Fibroblast of lung (primary cell): ENCODE data around the gene USH2A. TPM values are rescaled to one million over a fixed set of nuclear protein-coding genes. Genes with fewer than 3 reads are reported as not detected.

ENCODE experiments used
- DNase-seq, 2 donors: peaks; one replicate each; pipeline versions ENCODE4 v3.0.0 to v3.0.0-alpha.2; 2010; ENCODE audit warnings: low read depth in 2 of 2
- H2AFZ ChIP-seq: 2 replicates; pipeline ENCODE4 v1.5.1; 2012; ENCODE audit warnings: low read length, control low read depth, inconsistent platforms
- H3K27ac ChIP-seq: 2 replicates; pipeline ENCODE4 v1.5.1; 2011; ENCODE audit warnings: low read length, control low read depth; ENCODE audit not compliant: insufficient read depth
- H3K27me3 ChIP-seq: 2 replicates; pipeline ENCODE4 v1.5.1; 2011; ENCODE audit warnings: mild to moderate bottlenecking, low read length; ENCODE audit not compliant: control insufficient read depth, insufficient read depth
- H3K36me3 ChIP-seq: 2 replicates; pipeline ENCODE4 v1.5.1; 2011; ENCODE audit warnings: low read length; ENCODE audit not compliant: control insufficient read depth, insufficient read depth
- H3K4me1 ChIP-seq: 2 replicates; pipeline ENCODE4 v1.5.1; 2011; ENCODE audit warnings: low read length; ENCODE audit not compliant: control insufficient read depth, insufficient read depth; ENCODE audit errors: extremely low read depth
- H3K4me2 ChIP-seq: 2 replicates; pipeline ENCODE4 v1.5.1; 2011; ENCODE audit warnings: low read length, control low read depth; ENCODE audit not compliant: insufficient read depth; ENCODE audit errors: extremely low read depth
- H3K4me3 ChIP-seq, 4 experiments: fragments of 200-600 bp in 1 of 4; sonication (generic) in 1 of 4; replicated peaks in 1 of 4; 2 replicates each; pipeline ENCODE4 v1.5.1; 2011 to 2016; ENCODE audit warnings: low read length in 4 of 4, low read depth in 3 of 4, mild to moderate bottlenecking in 3 of 4, control low read depth in 2 of 4, inconsistent platforms in 1 of 4, mixed read lengths in 1 of 4; ENCODE audit not compliant: insufficient read depth in 1 of 4; ENCODE audit errors: control extremely low read depth in 1 of 4
- H3K79me2 ChIP-seq: 2 replicates; pipeline ENCODE4 v1.5.1; 2012; ENCODE audit warnings: mild to moderate bottlenecking, low read length, inconsistent platforms; ENCODE audit not compliant: control insufficient read depth, insufficient read depth
- H3K9ac ChIP-seq: 2 replicates; pipeline ENCODE4 v1.5.1; 2011; ENCODE audit warnings: mild to moderate bottlenecking, low read length, control low read depth; ENCODE audit not compliant: insufficient read depth
- H3K9me3 ChIP-seq: 2 replicates; pipeline ENCODE4 v1.5.1; 2012; ENCODE audit warnings: low read depth, low read length; ENCODE audit not compliant: control insufficient read depth, insufficient read depth
- H4K20me1 ChIP-seq: 2 replicates; pipeline ENCODE4 v1.5.1; 2011; ENCODE audit warnings: low read length; ENCODE audit not compliant: control insufficient read depth, insufficient read depth; ENCODE audit errors: extremely low read depth
- EZH2 ChIP-seq: IDR thresholded peaks from 2 replicates; pipeline ENCODE4 v1.5.1; 2012; ENCODE audit warnings: low read length, control low read depth, mild to moderate bottlenecking; ENCODE audit errors: missing control alignments
- polyA plus RNA-seq, 2 donors: library from polyadenylated mRNA; depleted of rRNA in 1 of 2; stranded (reverse) in 1 of 2; unstranded in 1 of 2; fragments of >200 nt; gene quantifications; 2 replicates each; pipeline ENCODE4 v1.2.1, GENCODE V29; 2011 to 2012; ENCODE audit warnings: missing spikeins in 1 of 2
- total RNA-seq: library from RNA; depleted of rRNA; stranded (reverse); fragments of >200 nt; gene quantifications from 2 replicates; pipeline ENCODE4 v1.2.1, GENCODE V29; 2014
- TF ChIP-seq, protein P1 (sequence below), 2 donors: IDR thresholded peaks in 1 of 2; conservative IDR thresholded peaks in 1 of 2; 1 replicate in 1 of 2; 2 replicates in 1 of 2; pipeline ENCODE4 v1.5.1; 2011 to 2012; ENCODE audit warnings: low read length in 2 of 2, control low read depth in 1 of 2, inconsistent platforms in 1 of 2, low read depth in 1 of 2, mild to moderate bottlenecking in 1 of 2

USH2A gene
- total and polyA plus RNA-seq, 2 donors (not counting 1 experiment from before 2014, with no cell fraction given), result under 0.01 to 0.01 TPM

DNA sequence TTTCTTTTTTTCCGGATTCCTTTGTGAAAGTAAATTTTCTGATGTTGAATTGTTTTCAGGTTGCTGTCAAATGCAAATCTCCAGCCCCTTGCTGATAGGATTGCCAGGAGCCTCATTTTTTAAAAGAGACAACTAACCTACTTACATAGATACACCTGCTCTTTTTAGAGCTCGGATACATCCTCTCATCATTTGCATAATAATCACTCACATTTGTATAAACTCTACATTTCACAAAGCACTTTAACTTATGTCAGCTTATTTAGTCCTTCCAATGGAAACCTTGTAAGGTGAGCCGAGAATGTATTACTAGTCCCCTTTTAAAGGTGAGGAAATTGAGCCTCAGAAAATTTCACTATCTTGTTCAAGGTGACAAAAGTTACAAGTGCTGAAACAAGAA lies 771.4 kb downstream of the USH2A start:
- H3K9ac ChIP-seq, result no peak overlapping the region
- H3K4me1 ChIP-seq, result no peaks in the 10 kb centered on the region
- no peaks in the 10 kb centered on the region for H3K36me3 ChIP-seq
- H4K20me1 ChIP-seq, result no peaks in the 10 kb centered on the region
- H3K4me2 ChIP-seq, result no peak overlapping the region
- no peak overlapping the region for H2AFZ ChIP-seq
- DNase-seq, result no peak
- no peak overlapping the region for H3K4me3 ChIP-seq
- H3K27me3 ChIP-seq, result peaks cover 3% of the 10 kb centered on the region
- TF ChIP-seq EZH2, result no peak
- TF ChIP-seq, protein P1, sequence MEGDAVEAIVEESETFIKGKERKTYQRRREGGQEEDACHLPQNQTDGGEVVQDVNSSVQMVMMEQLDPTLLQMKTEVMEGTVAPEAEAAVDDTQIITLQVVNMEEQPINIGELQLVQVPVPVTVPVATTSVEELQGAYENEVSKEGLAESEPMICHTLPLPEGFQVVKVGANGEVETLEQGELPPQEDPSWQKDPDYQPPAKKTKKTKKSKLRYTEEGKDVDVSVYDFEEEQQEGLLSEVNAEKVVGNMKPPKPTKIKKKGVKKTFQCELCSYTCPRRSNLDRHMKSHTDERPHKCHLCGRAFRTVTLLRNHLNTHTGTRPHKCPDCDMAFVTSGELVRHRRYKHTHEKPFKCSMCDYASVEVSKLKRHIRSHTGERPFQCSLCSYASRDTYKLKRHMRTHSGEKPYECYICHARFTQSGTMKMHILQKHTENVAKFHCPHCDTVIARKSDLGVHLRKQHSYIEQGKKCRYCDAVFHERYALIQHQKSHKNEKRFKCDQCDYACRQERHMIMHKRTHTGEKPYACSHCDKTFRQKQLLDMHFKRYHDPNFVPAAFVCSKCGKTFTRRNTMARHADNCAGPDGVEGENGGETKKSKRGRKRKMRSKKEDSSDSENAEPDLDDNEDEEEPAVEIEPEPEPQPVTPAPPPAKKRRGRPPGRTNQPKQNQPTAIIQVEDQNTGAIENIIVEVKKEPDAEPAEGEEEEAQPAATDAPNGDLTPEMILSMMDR (conservative IDR thresholded peaks at IDR 0.05 in 1 of 2, IDR thresholded peaks at IDR 0.05 in 1 of 2; ENCODE audit: low read depth in 1 of 2, low read length in 2 of 2), result no peak
- H3K79me2 ChIP-seq, result no peaks in the 10 kb centered on the region
- no peak overlapping the region for H3K27ac ChIP-seq
- H3K9me3 ChIP-seq, result no peaks in the 10 kb centered on the region

DNA sequence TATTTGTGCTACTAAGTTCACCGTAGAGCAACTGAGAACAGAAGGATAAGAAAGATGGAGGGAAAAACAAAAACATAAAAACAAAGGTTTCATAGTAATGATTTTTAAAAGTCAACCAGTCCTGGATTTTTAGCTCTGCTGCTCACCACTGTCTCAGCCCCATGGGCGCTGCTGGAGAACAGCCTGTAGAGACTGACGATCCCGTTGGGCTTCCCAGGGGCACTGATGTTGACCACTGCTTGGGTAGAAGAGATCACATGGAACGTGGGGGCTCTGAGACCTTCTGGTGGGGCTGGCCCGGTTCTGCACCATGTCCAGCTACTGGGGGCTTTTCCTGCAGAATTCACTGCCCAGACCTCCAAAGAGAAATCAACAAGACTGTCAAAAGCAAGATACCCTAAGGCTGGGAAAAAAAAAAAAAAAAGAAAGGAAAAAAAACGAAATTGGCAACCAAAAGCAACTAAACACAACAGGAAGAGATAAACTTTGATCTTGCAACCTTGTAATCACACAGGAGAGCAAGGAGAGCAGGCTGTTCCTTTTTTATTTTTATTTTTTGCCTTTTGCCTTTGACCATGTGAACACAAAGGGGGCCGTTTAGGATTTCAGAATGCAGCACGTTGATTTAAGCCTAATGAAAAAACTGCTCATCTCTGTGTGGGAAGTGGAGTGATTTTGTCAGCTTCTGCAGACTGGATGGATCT lies 772.6 kb downstream of the USH2A start:
- Histone ChIP-seq H3K9me3 (no peaks in the 10 kb centered on the region), H3K36me3 (no peaks in the 10 kb centered on the region), H3K27me3 (peaks cover 3% of the 10 kb centered on the region), H3K79me2 (no peaks in the 10 kb centered on the region), H4K20me1 (no peaks in the 10 kb centered on the region), H3K9ac (no peak overlapping the region), H3K4me2 (no peak overlapping the region), H3K27ac (no peak overlapping the region), H3K4me3 (no peak overlapping the region), H2AFZ (no peak overlapping the region), H3K4me1 (no peaks in the 10 kb centered on the region)
- no peak for DNase-seq
- TF ChIP-seq, protein P1 (conservative IDR thresholded peaks at IDR 0.05 in 1 of 2, IDR thresholded peaks at IDR 0.05 in 1 of 2; ENCODE audit: low read depth in 1 of 2, low read length in 2 of 2), result no peak
- no peak for TF ChIP-seq EZH2

DNA sequence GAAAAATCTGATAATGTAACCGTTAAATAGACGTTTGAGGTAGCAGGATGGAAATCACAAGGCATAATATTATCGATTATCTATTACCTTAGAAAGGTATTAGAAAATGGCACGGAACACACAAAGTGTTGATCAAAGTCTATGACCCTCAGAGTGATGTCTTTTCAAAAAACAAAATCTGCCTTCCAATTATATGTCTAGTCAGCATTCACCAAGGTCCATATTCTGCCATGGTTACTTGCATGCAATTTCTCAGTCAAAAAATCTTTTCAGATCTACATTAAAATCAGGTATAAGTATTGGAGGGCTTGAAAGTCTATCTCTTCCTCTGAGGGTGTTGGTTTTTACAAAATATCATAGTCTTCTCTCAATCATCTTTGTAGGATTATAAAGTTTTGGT lies 774.3 kb downstream of the USH2A start:
- Histone ChIP-seq H3K9ac (no peak overlapping the region), H3K27me3 (peaks cover 3% of the 10 kb centered on the region), H3K36me3 (no peaks in the 10 kb centered on the region), H3K9me3 (no peaks in the 10 kb centered on the region), H3K4me3 (no peak overlapping the region), H3K27ac (no peak overlapping the region), H4K20me1 (no peaks in the 10 kb centered on the region), H3K4me2 (no peak overlapping the region), H2AFZ (no peak overlapping the region), H3K4me1 (no peaks in the 10 kb centered on the region), H3K79me2 (no peaks in the 10 kb centered on the region)
- no peak for DNase-seq
- TF ChIP-seq EZH2, result no peak
- TF ChIP-seq, protein P1 (conservative IDR thresholded peaks at IDR 0.05 in 1 of 2, IDR thresholded peaks at IDR 0.05 in 1 of 2; ENCODE audit: low read depth in 1 of 2, low read length in 2 of 2), result no peak
